NCI-H1436 (cell line): ENCODE measurements around the gene ZNF528.
A peak's percentile ranks its signal among the peaks of the same experiment; 100 is the strongest.

Source experiments
- DNase-seq: peaks from one replicate; lab custom pipeline; 2025; lab: John Stamatoyannopoulos, UW

The ZNF528 gene

GRCh38 chr19:52397310-52398080 is at the start of gene ZNF528:
Gene ZNF528 (plus strand): TSS chr19:52397849. CDS start chr19:52402014, 4,165 bp downstream.
- DNase-seq, result peak; percentile 98

- no peak for DNase-seq
Measured at GRCh38 chr19:52351512-52351911, 46.1 kb upstream of the ZNF528 start.

GRCh38 chr19:52366414-52366824 is 31.2 kb upstream of the ZNF528 start:
- DNase-seq, result no peak

- DNase-seq, result peak; percentile 98
Measured at GRCh38 chr19:52369559-52370340, 27.9 kb upstream of the ZNF528 start, which contains the start of gene ZNF880. Gene ZNF880 (plus strand): TSS chr19:52369923. CDS start chr19:52369966, 43 bp downstream.

- no peak for DNase-seq
Measured at GRCh38 chr19:52370341-52370710, 27.3 kb upstream of the ZNF528 start.

GRCh38 chr19:52391135-52391534 is 6.5 kb upstream of the ZNF528 start:
- DNase-seq, result no peak

GRCh38 chr19:52398081-52398441 is 412 bp downstream of the ZNF528 start:
- DNase-seq, result no peak

GRCh38 chr19:52410276-52410675 is 12.6 kb downstream of the ZNF528 start:
- no peak for DNase-seq

- no peak for DNase-seq
Measured at GRCh38 chr19:52415711-52416110, 18.1 kb downstream of the ZNF528 start.

GRCh38 chr19:52428937-52429336 is 31.3 kb downstream of the ZNF528 start, which contains the start of gene ZNF534:
Gene ZNF534 (plus strand): TSS chr19:52429148. CDS start chr19:52431475, 2,327 bp downstream.
- no peak for DNase-seq

GRCh38 chr19:52442179-52442578 is 44.5 kb downstream of the ZNF528 start:
- no peak for DNase-seq

GRCh38 chr19:52444506-52444905 is 46.9 kb downstream of the ZNF528 start:
- DNase-seq, result no peak

GRCh38 chr19:52451241-52451640 is 53.6 kb downstream of the ZNF528 start:
- no peak for DNase-seq

GRCh38 chr19:52453324-52454094 is 55.9 kb downstream of the ZNF528 start, which contains the start of gene ZNF578:
Gene ZNF578 (plus strand): TSS chr19:52453553. CDS start chr19:52501846, 48,293 bp downstream.
- peak; percentile 86 for DNase-seq

- DNase-seq, result no peak
Measured at GRCh38 chr19:52464798-52465470, 67.3 kb downstream of the ZNF528 start.
